Ecto neural progenitor cell (in vitro differentiated cells): Measurements from ENCODE around the gene PCSK4.
"Not testable (repeated sequence)": the region's sequence is repeated elsewhere in the genome, so short reads cannot be mapped to it uniquely, and the experiment has no call there.

Experiments
- DNase-seq: peaks from one replicate; pipeline ENCODE4 v3.0.0-alpha.2; 2018; ENCODE audit warnings: low spot score

PCSK4 gene

DNA sequence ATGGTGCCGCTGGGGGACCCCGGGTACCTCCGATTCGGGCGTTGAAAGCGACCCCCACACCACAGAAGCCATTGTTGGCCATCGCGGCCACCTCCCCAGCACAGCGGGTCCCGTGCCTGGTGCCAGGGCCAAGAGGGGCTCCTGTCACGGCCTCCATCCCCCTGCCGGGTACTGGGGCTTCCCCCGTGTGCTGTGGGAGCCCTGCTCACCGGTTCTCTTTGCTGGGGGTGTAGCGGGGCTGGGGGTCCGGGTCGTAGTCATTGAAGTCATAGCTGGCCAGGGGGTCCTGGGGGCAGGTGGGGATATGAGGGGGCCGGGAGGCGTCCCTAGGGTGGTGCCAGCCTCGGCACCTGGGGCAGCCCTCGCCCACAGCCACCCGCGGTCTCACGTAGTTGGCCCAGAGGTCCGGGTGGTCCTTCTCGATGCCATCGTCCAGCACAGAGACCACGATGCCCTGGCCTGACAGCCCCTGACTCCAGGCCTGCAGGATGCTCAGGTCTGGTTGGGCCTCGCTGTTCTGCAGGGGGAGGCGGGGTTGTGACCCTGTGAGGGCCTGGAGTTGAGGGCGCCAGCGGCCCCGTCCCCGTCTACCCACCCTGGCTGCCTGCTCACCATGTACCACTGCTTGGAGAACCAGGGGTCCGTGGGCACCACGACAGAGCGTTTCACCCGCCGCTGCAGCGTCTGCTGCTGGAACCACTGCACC, 2.4 kb downstream of the PCSK4 start:
- DNase-seq: no peak

DNA sequence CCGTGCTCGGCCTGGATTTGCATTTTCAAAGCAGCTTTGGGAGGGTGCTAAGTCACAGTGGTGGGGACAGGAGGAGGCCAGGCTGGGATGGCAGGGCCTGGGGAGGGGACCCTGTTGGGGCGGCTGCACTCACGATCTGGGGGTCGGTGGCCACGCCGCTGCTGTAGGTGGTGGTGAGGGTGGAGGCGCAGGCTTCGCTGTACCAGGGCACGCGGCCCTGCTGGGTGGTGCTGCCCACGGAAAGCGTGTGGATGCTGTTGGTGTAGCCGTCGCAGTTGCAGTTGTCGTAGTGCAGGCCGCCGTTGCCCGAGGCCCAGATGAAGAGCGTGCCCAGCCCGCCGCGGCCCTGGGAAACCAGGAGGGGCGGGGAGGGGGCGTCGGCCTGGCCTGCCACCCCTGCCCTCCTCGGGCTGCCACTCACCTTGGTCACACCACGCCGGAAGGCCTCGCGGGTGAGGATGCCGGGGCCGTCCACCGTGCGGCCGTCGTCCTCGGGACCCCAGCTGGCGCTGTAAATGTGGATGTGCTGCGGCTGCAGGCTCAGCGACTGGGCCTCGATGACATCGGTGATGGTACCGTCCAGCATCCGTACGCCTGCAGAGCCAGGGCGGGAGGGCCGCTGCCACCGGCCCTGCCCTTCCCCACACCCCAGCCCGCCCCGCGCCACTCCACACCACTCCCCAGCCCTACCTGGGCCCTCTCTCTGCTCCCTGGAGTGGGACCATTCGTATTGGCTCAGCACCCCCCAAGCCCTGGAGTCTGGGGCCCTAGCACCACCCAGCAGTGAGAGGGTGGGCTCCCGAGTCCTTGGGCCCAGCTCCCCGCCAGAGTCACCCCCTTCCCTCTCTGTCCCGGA, 3.2 kb downstream of the PCSK4 start:
- no peak for DNase-seq

DNA sequence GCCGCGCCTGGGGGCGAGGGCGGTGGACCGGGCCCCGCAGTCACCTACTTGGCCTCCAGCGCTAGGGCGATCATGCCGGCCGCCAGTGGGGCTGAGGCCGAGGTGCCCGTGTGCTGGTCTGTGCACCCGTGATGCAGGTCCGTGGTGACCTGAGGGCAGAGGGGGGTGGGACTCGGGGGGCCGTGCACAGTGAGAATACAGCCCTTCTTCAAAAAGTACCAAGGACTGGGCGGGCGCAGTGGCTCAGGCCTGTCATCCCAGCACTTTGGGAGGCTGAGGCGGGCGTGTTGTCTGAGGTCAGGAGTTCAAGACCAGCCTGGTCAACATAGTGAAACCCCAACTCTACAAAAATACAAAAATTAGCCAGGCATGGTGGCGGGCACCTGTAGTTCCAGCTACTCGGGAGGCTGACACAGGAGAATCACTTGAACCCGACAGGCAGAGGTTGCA, 6.1 kb downstream of the PCSK4 start:
- DNase-seq: no peak

- no peak for DNase-seq
Observed at GRCh38 chr19:1483131-1483978, 6.8 kb downstream of the PCSK4 start.

GRCh38 chr19:1482361-1483130, 7.6 kb downstream of the PCSK4 start:
- DNase-seq: no peak

GRCh38 chr19:1481893-1482360, 8.2 kb downstream of the PCSK4 start:
- DNase-seq: no peak

DNA sequence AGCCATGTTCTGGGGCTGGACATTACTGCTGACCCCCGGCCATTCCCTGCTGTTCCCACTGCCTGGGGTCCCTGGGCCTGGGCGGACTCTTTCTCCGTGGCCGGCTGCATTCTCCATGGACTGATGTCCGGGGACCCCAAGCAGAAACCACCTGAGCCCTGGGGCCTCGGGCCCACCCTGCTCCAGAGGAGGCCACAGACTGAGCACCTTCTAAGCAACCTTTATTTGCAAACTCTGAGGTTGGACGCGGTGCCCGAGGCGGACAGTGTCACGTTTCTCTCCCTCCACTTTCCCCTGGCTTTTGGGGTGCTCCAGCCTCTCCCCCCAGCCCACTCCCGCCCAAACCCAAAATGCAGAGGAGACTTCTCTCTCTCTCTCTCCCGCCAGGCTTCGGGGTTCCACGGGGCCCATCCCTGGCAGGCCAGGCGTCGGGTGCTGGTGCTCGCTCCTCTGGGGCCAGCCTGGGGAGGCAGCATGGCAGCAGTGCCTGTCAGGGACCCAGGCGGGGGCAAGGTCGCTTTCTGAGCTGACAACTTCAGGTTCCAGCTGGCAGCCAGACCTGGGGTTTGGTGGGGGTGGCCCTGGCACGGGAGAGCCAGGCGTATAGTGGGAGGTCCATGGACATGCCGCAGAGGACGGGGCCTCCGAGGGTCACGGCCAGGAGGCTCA, 8.8 kb downstream of the PCSK4 start:
- no peak for DNase-seq

DNA sequence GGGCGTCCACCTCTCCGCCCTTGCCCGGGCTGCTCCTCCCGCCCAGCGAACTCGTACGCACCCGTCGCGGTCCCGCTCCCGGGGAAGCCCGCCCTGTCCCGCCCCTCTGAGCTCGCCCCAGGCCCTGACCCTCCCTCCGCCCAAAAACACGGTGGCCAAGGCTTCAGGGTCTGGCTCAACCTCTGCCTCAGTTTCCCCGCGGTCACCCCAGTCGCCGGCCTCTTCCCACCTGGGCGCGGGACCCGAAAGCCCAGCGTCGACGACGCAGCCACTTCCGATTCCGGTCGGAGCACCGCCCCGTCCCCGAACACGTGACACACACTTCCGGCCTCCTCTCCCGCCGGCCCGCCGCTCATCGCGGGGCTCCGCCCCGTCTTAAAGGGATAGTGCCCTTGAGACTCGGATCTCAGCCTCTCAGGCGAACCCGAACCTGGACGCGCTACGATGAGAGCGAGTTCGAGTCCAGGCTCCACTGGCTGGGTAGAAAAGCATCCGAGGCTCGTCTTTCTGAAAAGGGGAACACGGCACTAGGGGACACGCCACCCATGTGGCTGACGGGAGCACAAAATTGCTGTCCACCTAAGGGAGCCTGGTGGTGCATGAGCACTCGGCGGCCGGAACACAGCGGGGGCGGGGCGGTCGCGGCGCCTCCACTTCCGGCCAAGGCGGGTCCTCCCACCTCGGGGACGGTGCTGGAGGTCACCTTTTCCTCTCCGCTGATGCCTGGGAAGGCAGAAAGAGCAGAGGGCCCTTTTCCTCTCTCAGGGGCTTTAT, 11.0 kb downstream of the PCSK4 start, which contains the start of gene C19orf25:
C19orf25 (minus strand) TSS at position 282 of the 774 bp plus-strand sequence. CDS start 312 bp downstream, outside the sequence.
- peak; percentile 97 for DNase-seq

GRCh38 chr19:1477056-1477455, 13.1 kb downstream of the PCSK4 start:
- DNase-seq: not testable (repeated sequence)

DNA sequence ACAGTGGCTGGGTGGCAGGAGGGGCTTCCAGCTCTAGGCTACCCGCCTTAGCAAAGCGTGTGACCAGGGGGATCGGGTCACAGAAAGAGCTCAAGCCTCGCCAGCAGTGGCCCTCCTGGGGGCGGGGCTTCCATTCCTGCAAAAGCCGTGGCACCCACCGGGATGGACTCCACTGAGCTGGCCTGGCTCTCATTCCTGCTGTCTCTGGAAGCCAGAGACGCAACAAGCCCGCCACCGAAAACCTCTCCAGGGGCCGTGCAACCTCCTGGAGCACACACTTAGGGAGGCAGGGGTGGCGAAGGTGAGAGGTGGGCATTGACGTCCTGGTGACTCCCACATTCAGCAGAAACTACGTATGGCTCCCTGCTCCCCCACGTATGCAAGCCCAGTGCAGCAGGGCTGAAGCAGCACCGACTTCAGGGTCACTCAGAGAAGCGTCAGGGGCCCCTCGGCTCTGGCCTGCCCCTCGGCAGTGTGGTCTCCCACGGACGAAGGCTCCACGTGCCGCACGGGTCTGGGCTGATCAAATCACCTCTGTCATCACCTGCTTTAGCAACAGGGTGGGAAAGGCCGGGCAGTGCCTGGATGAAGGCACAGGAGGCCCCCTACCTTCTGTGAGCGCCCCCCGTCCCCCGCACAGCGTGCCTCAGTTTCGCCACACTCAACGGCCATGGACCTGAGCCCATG, 14.3 kb downstream of the PCSK4 start:
- DNase-seq: no peak

DNA sequence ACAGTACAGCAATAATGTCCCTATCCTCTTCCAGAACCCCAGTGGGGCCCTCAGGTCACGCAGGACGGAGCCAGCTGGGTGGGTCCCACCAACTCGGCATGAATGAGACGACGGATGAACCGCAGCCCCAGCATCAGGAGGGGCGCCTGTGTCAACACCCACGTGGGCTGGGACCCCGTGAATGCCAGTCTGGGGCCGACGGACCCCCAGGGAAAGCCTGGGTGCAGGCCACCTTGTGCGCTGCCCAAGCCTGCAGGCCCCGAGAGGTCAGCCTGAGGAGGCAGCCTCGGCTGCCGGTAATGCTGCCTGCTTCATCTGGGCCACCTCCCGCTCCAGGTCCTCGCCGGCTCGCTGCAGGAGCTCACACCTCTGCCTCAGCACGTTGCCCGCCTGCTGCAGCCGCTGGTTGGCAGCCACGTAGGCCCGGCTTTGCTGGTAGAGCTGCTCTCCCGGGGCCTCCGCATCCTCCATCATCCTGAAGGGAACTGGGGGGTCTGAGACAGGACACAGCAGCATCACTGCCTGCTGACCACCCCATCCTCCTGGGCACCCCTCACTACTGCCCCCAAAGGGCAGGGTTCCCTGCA, 15.3 kb downstream of the PCSK4 start:
- no peak for DNase-seq

DNA sequence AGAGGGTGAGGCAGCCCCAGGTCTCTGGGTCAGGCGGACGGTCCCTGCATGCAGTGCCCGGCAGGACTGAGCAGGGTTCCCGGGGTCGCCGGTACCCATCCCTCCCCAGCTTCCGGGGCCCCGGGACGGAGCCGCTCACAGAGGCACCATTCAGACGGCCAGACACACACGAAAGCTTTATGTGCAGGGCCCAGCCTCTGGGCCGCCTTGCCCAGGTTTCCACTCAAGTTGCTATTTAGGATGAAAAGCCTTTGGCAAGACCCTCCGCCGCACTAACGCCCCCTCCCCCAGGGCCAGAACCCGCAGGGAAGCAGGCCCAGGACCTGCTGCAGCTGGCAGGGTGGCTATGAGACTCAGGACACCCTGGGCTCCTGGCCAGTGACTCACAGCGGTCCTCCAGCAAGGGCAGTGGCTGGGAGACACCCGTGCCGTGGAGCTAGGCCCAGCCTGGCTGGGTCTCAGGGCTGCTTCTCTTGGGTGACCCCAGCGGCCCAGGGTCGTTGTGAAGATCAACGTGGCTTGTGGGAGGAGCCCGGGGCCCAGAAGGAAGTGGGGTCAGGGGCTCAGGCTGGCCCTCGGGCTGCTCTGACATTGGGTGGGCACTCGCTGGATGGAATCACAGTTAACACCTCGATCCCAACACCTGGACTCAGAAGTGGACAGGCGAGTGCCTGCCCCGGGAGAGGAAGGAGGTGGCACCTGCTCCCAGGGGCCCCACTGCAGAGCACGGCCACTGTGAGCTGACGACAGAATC, 16.0 kb downstream of the PCSK4 start:
- DNase-seq: no peak

- DNase-seq: no peak
Observed at GRCh38 chr19:1473085-1473851, 16.9 kb downstream of the PCSK4 start.

DNA sequence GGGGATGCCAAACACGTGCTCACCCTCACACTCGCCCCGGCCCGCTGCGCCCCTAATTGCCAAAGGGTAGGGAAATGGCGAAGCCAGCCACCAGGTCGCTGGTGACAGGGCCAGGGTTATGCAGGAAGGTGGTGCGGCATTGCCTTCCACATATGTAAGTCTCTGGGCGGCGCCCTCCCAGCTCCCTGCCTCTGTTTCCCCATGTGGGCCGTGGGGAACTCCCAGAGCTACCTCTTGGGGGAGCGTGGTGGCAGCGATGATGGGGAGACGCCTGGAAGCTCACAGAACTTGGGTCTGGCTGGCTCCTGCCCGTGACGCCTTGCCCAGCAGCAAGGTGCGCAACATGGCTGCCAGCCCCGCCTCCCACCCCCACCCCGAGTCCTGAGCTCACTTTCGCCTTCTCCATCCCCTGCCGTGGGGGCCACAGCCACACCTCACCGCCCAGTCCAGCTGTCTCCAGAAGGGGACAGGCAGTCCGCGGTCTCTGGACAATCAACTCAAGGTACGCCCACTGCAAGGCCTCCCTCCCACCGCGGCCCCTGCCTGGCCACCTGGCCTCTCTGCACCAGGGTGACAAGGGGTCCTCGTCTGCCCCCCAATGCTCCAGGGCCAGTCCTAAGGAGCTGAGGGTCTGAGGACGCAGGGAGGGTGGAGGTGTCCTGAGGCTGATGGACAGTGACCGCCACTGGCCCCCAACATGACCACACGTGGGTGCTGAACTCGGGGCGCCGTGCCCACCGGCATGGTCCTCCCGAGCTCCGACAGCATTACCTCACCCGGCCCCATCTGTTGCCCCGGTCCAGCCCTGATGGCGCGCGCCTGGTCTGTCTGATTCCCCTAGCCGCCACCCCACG, 17.7 kb downstream of the PCSK4 start:
- no peak for DNase-seq

DNA sequence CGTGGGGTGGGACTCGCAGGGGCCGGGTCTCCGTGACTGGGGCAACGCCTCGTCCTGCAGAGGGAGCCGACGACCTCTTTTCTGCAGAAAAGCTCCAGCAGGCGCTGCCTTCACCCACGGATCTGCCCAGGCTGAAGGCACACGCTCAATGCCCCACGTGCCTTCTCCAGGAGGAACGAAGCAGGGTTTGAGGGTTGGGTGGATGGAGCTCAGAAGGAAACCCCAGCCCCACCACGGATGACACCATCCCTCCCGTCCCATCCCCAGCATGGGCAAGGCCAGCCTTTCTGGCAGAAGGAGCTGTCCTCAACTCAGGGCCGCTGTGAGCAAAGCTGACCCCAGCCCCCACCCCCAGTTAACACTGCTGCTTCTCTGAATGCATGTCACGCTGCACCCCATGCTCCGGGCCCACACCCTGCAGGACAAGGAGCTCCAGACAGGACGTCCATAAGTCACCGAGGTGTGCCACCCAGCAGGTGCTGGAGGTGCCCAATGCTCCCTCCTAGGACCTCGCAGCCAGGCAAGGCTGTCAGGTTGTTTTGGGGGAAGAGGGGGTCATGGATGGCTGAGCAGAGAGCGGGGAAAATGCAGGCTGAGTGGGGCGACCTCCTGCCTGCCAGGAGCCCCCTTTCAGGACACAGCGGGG, 18.5 kb downstream of the PCSK4 start:
- DNase-seq: no peak

DNA sequence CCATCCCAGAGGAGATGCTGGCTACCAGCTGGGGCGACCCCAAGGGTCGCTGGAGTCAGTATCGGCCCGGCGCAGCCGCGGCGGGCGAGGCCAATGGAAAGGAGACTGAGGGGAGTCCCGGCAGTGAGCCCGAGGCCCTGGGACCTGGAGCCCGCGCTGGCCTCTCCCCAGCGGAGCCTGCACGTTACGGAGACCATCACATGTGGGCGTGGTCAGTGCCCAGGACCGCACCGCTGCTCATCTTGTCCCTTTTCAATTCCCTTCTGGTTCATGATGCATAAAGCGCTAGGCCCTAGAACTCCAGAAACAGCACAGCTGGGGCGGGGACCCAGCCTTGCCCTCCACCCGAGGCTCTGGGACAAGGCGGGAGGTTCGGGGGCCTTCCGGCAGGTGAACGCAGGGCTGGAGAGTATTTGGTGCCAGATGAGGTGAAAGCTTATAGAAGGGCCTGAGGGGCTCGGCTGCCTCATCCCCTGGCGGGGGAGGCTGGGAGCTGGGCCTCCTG, 19.1 kb downstream of the PCSK4 start:
- peak; percentile 80 for DNase-seq
